NCI-H1417 (cell line): ENCODE results near the gene OGDHL.
"Not testable (repeated sequence)": the region's sequence is repeated elsewhere in the genome, so short reads cannot be mapped to it uniquely, and the experiment has no call there.

ENCODE experiments used
- DNase-seq, 3 experiments: peaks; one replicate each; lab custom pipeline; 2025; lab: John Stamatoyannopoulos, UW

Gene OGDHL

DNA sequence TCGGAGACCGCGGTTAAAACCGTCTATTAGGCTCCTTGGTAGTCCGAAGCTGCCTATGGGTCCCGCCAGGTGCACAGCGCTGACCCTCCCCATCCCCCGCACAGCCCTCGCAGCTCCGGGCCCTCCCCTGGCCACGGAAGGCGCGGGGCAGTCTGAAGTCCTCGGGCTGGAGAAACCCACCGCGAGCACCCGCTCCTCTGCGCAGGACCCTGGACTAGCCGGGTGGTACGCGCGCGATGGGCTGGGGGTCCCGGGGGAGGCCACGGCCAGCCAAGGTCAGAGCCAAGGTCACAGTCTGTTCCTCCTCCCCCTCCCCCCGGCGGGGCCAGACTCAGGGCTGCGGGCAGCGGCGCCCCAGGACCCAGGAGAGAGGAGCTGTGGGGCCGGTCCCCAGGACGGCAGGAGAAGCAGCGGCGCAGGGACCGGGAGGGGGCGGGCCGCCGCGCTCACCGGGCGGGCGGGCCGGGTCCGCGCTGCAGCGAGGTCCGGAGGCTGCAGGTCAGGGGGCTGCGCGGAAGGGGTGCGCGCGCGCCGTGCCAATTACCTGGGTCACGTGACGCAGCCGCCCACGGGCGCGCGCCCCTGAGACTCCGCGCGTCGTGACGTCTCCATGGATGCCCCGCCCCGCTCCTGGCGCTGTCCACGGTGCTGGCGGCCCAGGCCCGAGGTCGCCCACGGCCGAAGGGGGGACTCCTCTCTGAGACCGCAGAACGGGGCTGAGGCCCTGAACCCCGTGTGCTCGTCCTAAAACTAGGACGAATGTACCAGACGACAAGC is at the start of gene OGDHL:
Gene OGDHL, minus strand, starts transcription at position 535 of the 777 bp plus-strand sequence. CDS start 3,731 bp downstream, outside the sequence.
- peak; percentile 70 to 76 (median 70) for DNase-seq

DNA sequence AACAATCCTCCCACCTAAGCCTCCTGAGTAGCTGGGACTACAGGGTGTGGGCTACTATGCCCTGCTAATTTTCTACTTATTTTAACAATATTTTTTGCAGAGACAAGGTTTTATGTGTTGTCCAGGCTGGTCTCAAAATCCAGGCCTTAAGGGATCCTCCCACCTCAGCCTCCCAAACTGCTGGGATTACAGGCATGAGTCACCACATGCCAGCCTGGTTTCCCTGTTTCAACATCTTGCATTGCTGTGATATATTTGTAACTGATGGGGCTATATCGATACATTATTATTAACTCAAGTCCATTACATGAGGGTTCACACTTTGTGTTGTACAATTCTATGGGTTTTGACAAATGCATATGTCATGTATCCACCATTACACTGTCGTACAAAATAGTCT is 41.9 kb upstream of the OGDHL start:
- no peak for DNase-seq

DNA sequence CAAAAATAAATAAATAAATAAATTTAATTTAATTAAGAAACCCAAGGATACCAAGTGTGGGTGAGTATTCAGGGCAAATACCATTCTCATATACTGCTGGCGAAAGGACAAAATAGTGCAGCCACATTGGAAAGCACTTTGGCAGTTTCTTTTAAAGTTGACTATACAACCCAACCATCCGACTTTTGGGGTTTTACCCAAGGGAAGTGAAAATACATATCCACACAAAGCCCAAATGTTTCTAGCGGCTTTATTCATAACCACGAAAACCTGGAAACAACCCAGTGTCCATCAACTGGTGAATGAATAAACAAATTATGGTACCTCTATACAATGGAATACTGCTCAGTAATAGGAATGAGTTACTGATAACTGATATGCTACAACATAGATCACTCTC is 36.2 kb upstream of the OGDHL start:
- DNase-seq = no peak

DNA sequence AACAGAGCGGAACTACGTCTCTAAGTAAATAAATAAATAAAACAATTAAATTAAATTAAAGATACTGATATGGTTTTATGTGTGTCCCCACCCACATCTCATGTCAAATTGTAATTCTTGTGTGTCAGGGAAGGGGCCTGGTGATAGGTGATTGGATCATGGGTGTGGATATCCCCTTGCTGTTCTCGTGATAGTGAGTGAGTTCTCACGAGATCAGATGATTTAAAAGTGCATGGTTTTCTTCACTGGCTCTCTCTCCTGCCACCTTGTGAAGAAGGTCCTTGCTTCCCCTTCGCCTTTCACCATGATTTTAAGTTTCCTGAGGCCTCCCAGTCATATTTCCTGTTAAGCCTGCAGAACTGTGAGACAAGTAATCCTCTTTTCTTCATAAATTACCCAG is 29.0 kb upstream of the OGDHL start:
- no peak for DNase-seq

DNA sequence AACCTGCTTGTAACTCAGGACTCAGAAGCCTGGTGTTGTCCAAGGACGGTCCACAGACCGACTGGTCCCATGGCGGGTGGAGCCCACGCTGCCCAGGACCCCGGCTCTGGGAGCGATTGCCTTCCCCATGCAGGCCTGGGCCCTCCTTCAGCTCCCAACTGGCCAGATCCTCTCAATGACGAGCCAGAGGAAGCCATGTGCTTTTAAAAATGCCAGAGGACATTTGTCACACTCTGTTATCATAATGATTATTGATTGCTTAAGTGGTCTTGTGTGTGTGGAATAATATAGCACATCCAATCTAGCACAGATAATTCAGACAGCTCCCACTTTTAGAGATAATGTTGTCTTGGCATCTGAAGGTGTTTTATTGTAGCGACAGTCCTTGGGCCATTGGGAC is 22.6 kb upstream of the OGDHL start:
- no peak for DNase-seq

DNA sequence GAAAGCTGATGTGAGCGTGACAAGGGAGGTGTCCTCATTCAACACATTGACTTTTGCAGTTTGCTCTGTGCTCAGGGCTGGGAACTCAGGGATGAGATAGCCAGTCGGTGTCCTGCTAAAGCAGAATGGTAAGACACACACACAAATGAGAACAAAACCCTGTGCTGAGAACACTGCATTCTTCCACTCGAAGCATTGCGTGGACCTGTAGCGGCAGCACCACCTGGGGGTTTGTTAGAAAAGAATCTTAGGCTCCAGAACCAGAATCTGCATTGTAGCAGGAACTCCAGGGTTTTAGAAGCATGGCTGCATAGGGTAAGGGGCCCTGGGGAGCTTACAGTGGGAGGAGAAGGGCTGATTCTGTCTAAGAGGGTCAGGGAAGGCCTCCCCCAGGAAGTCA is 21.5 kb upstream of the OGDHL start:
- peak in 2 of 3 experiments; percentile 0 to 5 for DNase-seq

DNA sequence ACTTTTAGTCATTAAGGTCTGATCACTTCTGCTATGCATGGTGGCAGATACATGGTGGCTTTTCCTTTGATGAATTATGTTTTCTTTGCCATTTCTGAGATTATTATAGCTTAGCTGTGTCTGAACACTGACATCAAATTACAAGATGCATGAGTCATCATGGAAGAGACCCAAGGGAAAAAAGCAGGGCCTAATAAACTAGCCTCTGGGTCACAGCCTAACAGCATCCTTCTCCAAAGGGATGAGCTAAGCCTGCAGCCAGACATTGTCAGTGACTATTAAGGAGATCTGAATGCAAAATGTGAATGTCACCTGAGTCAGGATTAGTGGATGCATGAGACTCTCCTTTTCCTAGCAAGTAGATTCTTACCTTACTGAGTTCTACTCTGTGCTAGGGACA is 19.1 kb upstream of the OGDHL start:
- DNase-seq = no peak

DNA sequence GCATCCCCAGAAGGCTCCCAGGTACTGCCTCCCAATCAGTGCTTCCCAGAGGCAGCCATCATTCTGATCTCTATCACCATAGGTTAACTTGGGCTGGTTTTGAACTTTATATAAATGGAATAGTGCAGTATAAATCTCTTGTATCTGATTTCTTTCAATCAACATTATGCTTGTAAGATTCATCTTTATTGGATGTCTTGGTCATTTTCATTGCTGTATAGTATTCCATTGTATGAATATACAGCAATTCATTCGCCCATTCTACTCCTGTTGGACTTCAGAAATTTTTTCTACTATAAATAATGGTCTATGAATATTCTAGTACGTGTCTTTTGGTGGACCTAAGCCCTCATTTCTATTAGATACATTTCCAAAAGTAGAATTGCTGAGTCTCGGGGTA is 16.1 kb upstream of the OGDHL start:
- DNase-seq = no peak

DNA sequence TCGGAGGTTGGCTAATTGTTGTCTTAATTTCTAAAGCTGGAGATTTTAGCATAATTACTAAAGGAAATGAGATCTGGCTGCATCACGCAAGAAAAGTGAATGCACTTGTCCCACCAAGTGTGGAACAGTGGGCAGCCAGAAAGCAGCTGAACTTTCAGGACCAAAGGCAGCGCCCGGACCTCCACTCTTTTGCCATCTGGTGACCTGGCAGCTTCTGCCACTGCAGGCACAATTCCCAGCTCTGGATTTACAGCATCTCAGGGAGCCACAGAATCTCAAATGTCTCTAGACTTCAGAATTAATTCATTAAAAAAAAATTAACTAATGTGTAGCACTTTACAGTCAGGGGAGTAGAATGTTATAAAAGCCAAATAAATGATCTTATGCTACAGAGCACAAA is 14.7 kb upstream of the OGDHL start:
- no peak for DNase-seq

DNA sequence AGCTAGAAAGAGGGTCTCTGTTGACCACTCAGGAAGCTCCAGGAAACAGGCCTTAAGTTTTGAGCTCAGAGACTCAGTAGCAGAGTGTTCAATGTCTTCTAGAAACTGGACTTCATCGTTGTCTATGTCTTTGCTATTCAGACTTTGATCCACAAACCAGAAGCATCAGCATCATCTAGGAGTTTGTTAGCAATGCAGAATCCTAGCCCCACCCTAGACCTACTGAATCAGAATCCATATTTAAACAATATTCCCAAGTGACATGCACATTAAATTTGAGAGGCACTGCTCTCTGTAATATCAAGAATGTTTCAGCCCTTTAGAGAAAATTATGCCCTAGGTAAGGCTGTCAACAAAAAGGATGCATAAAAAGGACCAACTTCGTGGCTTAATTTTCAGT is 12.9 kb upstream of the OGDHL start:
- DNase-seq = no peak

DNA sequence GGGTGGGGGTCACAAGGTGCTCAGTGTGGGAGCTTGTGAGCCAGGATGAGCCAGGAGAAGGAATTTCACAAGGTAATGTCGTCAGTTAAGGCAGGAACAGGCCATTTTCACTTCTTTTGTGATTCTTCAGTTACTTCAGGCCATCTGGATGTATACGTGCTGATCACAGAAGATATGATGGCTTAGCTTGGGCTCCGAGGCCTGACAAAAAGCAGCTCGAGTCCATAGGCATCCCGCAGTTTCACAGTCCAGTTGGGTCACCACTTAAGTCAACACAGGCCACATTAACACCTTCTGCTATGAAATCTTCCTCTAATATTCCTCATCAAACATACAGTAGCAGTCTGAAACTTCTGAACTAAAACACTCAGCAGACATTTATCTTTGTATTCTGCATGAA is 10.8 kb upstream of the OGDHL start:
- DNase-seq = not testable (repeated sequence)

DNA sequence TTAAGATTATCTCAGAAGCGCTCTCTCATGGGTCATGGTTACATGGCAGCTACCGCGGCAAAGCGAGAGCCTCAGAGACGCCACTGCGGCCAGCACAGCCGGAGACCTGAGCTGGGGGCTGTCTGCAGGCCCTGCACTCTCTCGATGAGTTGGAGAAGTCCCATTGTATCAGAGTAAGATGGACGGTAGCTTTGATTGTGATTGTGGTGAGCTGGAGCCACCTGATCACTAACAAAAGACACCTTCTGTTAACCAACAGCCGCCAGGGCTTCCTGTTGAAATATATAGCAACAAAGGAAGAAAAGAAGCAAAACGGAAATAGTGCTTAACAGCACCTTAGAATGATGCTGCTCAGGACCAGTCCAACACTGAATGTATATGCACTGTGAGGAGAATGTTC is 8.9 kb upstream of the OGDHL start:
- not testable (repeated sequence) for DNase-seq

DNA sequence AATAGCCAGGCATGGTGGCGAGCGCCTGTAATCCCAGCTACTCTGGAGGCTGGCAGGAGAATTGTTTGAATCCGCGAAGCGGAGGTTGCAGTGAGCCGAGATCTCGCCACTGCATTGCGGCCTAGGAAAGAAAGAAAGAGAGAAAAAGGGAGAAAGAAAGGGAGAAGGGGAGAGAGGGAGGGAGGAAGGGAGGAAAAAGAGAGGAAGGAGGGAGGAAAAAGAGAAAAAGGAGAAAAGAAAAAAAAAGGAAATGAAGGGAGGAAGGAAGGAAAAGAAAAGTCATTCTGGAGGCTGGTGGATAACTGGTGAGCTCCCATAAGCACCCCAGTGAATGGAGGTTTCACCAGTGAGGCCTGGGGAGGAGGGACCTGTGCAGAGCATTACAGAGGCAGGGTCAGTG is 7.6 kb upstream of the OGDHL start:
- DNase-seq = no peak

DNA sequence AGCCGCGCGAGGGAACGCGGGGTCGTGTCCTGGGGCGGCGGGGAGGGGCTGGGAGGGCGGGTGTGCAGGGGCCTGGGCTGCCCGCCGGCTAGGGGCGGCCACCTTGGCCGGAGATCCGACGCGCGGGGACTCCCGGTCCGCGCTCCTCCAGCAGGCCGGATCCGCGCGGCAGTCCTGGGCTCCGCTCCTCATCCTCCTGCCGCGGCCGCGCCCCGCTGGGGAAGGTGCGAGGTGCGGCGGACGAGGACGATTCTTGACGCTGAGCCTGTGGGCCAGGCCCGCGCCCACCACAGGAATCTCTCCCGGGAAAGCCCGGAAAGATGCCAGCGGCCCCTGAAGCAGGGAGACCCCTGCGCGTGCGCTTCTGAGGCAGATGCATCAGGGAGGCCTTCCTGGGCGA is 6.6 kb upstream of the OGDHL start:
- DNase-seq = no peak

DNA sequence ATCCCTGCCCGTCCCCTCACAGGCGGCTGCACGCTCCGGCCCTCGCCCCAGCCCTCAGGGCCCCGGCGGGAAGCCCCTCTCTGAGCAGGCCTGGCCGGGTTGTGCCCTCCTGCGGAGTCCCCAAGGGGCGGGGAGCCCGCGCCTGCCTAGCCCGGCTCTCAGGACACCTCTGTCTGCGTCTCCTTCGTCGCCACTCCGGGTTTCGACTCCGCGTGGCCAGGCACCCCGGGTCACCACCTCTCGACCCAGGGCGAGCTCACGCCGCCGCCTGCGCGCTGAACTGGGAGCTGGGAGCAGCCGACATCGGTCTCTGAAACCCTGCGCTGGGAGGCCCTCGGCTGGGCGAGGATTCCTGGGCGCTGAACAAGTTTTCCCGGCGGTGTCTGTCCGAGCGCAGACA is 6.2 kb upstream of the OGDHL start:
- DNase-seq = no peak

DNA sequence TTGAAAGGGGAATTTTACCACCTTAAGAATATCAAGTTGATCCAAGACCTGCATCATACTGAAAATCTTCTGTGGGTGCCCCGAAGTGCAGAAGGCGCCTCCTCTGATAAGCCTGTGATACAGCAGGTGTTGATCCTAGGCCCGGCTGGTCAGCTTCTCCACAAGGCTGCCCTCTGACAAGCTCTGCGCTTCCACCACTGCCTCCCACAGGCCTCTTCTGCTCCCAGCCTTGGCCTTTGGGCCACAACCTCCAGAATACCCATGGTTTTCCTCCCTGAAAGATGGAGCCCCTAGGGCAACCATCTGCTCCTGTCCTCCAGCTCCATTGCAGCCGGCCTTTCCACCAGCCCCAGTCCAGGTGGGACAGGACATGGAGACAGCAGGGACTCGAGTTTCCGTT is 5.6 kb upstream of the OGDHL start:
- no peak for DNase-seq

DNA sequence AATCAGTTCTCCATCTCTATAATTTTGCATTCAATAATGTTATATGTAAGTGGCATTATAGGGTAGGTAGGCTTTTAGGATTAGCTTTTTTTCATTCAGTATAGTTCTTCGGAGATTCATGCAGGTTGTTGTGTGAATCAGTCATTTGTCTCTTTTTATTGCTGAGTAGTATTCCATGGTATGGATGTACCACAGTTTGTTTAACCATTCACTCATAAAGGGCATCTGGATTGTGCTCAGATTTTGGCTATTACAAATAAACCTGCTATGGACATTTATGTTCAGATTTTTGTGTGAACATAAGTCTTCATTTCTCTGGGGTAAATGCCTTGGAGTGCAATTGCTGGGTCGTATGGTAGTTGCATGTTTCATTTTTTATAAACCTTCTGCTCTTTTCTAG is 4.4 kb upstream of the OGDHL start:
- no peak for DNase-seq

DNA sequence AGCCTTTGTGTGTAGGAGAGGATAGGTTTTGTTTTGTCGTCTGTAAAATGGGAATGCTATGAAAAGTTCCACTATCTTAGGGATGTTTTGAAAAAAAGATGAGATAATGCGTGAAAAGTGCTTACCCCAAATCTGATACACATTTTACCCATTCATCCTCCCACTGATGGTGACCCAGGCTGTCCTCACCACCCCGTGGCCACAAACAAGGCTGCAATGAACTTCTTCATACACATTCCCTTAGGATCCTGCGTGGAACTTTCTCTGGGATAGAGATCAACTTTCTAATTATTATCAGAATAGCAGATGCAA is 399 bp upstream of the OGDHL start:
- no peak for DNase-seq

DNA sequence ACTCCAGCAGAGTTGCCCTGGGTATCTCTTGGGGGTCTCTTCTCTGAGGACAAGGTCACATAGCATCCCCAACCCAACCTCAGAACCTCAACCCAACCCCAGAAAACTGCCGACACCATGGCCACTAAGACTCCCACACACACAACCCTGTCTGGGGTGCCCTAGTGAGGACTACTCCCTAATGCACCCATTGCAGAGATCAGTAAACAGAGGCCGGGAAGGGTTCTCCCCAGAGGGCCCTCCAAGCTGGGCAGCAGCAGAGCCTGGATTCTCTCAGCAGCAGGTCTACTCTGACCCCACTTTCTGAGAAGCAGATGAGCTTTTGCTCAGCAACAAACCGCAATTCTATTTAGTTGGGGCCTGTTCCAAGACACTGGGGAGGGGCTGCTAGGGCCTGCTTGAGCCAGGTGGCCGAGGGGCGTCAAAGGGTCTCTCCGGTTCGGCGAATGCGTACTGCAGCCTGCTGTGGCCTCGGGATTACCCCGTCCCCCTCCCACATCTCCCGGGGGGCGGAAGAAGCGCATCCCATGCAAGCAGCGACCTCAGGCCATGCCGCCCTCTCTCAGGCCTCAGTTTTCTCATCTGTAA is 828 bp downstream of the OGDHL start:
- DNase-seq = no peak

DNA sequence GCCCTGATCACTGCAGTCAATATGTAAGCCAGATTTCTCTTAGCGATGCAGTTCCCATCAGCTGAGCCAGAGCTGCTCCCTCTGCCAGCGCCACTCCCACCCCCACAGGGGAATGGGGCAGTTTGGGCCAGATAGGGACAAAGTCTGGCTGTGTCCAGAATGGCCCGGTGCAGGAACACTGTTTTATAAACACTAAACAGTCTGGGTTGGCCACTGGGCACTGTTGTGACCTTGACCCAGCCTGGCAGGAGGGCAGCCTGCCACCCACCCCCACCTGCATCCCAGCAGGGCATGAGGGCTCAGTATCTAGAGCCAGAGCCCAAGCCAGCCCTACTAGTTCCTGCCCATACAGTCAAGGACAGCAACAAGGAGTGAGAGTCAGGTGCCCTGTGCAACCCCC is 1.3 kb downstream of the OGDHL start:
- no peak for DNase-seq

DNA sequence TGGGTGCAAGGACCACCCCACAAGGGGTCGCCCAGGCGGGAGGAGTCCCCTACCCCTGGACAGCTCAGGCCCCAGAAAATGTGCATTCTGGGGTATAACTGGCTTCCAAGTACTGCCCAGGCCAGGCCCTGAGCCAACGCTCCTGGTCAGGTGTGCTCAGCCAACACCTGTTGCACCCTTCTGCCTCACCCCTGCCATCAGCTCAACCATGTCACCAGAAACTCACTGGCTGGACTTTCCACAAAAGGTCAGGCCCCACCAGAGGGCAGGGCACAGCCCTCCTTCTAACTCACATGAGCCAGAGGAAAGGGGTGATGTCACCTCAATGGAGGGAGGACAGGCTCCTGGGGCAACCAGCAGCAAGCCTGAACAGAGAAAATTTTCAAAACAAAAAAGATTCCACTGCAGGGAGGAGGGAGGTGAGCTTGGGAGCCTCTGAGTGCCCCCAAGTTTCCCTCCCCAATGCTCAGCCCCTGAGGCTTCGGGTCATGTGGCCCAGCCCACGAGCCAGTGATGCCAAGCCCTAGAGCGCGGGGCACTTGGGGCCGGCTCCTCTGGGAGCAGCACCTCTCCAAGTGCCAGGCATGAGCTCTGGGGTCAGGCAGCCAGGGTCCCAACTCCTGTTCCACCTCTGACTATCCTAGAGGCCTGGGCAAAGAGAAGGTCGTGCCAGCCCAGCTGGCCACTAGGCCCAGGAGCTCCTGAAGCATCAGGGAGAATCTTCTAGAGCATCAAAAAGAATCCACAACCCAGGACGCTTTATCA is 2.2 kb downstream of the OGDHL start:
- DNase-seq = no peak

DNA sequence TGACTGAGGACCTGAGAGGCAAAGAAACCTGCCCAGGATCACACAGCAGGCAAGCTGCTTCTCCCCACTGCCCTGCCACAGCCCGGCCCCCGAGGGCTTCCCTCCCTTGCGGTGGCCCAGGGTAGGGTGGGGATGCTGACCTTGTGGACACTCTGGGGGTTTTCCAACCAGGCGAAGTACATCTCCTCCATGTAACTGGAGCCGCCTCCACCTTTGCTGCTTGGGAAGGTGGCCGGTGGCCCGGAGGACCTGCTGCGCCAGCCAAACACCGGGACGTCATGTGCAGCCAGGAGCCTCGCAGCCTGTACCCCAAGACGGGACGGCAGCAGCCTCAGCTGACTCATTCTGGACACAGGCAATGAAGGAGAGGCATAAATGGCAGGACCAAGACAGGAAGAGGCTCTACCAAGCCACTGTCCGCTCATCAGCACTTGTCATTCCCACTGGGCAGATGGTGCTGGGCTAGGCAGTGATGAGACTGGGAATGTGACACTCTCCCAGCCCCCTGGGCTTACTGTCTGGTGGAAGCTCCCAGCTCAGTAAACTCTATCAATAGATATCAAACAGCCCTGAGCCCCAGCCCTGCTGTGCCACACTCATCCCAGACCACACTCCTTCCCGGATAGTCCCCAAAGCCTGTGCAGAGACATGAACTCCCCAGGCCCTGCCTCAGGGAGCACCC is 3.7 kb downstream of the OGDHL start:
- no peak for DNase-seq

DNA sequence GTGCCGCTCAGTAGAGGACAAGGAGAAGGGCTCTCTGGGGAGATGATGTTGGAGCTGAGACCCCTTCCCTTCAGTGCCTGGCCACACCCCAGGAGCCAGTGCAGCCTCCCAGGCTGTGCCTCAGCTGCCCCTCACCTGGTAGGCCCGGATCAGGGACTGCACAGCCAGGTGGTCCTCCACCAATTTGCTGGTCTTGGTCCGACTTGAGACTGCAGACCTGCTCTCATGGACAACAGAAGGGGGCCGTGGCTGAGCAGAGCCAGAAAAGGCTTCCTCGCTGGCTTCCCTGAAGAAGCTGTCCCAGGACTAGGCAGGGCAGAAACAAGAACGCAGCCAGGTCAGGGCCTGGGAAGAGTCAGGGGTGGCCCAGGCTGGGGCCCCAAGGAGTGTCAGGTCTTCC is 5.5 kb downstream of the OGDHL start:
- no peak for DNase-seq
